HG02840 (cell line): ENCODE measurements around the gene LENG9.
"Not testable (repeated sequence)": the region's sequence is repeated elsewhere in the genome, so short reads cannot be mapped to it uniquely, and the experiment has no call there.

Experiments used
- ATAC-seq: cut with Tn5 transposase; IDR thresholded peaks from one replicate; pipeline ENCODE4 v1.9.1; 2021; ENCODE audit warnings: mild to moderate bottlenecking, moderate library complexity, moderate number of reproducible peaks; ENCODE audit not compliant: unreplicated experiment, low FRiP score

LENG9 gene

DNA sequence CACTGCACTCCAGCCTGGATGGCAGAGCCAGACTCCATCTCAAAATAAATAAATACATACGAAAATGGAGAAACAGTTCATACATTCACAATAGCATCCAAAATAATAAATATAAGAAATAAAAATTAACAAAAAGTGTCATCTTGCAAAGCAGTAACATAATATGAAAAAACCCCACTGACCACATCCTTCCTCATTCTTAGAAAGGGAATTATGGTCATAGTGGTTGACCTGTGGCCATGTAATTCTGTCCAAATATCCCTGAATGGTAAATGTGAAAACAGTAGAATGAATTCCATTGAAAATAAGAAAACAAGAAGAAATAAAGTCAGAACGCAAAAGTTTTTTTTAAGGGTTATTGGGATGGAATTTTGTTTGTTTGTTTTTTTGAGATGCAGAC, 16.5 kb upstream of the LENG9 start:
- ATAC-seq = no peak

DNA sequence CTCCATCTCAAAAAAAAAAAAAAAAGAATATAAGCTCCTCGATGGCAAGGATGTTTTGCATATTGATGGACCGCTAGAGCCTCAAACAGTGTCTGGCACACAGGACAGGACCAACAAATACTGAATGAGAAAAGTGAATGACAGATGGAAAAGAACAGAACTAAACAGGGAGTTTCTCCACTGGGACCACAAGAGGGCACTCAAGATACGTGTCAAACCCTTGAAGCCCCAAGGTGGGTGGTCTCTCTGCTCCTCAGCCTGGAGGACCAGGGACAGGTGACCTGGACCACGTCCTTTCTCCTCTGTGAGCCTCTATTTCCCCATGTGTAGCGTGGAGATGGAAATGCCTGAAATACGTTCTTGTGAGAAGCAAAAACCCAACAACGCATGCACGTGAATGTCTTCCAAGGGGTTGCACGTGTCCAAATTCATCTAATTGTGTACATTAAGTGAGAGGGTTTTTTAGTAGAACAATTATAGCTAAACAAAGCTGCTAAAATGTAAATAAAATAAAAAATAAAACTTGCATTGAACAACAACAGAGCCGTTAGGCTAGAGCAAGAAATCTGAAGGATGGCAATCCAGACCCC, 15.2 kb upstream of the LENG9 start:
- ATAC-seq = no peak

DNA sequence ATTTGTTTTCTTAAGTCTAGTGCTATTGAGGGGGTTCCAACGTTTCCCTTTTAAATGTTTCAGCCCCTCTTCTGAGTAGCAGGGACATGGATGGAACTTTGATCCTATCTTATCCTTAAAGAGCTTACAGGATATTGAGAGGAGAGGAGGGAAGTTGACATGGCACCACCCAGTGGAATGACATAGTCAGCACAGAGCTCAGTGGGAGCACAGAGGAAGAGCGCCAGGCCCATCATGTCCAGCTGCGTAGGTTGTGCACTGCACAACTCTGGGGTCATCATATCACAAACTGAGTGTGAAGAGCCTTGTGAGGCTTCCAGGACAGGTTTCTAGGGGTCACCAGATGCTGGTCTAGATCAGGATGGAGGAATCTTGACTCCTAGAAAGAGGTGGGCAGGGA, 14.1 kb upstream of the LENG9 start:
- ATAC-seq = no peak

DNA sequence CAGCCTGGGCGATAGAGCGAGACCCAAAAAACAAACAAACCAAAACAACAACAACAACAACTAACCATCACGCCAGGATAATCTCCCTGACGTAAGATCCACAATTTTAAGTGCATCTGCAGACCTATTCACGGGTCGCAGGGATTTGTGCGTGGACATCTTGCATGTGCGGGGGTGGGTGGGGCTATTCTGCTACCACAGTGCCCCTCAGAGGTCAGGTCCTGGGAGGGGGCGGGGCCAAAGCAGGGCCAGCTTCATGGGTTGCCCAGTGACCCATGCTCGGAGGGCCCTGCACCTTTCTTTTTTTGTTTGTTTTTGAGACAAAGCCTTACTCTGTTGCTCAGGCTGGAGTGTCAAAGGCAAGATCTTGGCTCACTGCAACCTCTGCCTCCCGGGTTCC, 12.1 kb upstream of the LENG9 start:
- no peak for ATAC-seq

DNA sequence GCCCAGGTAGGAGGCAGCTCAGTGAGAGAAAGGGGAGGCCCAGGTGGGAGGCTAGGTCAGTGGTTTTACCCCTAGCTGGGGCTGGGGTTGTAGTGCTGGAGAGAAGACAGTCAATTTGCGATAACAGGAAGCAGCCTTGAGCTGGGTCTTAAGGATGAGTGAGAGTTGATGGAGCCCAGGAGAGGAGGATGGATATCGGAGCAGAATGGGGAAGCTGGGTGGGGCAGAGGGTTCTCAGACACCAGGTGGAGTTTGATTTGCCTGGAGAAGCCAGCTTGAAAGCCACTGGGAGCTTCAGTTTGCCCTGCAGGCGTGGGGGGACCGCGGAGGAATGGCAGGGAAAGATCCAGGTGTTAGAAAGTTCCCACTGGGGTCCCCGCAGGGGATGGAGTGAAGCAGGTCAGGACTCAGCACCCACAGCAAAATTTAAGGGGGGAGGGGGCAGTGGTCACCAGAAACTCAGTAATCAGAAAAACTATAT, 10.4 kb upstream of the LENG9 start:
- ATAC-seq = no peak

DNA sequence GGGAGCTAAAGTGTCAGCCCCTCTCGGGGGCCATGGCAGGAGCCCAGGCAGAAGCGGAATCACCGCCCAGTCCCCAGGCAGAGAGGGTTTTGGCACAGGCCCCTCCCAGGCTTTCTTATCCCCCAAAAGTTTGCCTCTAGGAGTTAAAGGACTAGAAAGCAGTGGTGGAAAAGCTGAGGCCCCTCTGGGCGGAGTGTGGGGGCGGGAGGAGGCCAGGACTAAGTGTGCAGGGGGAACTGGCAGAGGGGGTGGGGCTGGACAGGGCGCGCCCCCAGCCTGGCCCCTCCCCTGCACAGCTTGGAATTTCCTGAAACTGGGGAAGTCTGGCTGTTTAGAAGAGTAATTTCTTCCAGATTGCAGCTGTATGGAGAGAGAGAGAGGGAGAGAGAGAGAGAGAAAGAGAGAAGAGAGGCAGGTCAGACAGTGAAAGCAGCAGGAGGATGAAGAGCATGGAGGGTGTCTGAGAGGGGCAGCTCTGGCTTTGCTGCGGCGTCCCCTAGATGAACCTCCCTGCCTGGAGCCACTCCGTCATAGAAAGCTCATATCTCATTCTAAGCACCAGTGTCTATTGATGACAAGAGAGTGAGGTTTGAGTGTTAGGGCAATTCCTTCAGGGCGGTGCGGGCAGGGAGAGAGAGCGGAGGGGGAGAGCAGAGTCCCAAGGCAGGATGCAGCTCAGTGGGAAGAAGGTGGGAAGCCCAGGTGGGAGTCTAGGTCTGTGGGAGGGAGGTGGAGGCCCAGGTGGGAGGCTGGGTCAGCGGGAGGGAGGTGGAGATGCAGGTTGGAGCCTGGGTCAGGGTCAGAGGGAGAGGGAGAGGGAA, 9.7 kb upstream of the LENG9 start, which contains the start of gene CDC42EP5:
TSS of gene CDC42EP5 (minus strand) at position 226 of the 821 bp plus-strand sequence. CDS start 7,749 bp downstream, outside the sequence.
- no peak for ATAC-seq

DNA sequence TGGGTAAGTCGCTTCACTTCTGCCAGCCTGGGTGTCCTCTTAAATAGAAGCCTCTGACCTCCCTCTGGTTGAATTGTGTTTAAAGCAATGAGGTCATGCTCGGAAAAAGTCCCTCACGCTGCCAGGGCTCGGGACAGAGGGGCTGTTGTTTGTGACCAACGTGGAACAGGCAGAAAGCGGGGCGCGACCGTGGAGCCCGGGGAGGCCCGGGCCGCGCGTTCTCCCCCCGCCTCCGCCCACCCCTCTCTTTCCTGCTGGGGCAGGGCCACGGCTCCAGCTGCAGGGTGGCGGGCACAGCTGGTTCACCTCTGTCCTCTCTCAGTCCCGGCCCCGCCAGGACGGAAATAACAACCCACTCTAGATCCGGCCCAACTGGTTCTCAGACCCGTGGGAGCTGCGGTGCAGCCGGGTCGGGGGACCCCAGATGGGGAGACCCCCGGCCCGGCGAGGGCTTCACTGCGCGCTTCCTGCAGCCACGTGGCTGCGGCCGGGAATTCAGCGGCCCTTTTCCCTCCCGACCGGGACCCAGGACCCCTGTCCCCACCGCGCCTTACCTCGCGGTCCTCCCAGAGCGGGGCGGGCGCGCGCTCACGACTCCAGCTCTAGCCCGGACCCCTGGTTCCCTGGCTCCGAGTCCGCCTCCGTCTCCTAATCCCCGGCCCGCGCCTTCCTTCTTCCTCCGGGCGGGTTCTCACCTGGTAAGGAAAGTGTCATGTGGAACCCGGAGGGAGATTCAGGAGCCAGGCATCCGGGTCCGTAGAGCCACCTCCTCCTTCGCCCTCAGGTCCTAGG, 7.6 kb upstream of the LENG9 start:
- no peak for ATAC-seq

DNA sequence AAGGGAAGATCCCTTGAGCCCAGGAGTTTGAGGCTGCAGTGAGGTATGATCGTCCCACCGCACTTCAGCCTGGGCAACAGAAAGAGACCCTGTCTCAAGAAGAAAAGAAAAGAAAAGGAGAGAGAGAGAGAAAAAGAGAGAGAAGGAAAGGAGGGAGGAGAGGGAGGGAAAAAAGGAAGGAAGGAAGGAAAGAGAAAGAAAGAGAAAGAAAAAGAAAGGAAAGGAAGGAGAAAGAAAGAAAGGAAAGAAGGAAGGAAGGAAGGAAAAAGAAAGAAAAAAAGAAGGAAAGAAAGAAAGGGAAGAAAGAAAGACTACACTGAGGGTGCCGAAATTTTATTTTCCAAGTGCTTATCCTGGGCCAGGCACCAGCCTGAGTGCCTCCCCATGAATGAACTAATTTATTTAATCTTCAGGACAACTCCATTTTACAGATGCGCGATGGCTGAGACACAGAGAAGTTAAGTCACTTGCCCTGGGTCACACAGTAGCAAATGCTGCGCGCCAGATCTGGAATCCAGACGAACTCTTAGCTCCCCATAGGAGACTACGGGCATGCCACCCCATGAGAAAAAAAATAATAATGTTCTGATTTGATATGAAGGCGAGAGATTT, 6.8 kb upstream of the LENG9 start:
- no peak for ATAC-seq

DNA sequence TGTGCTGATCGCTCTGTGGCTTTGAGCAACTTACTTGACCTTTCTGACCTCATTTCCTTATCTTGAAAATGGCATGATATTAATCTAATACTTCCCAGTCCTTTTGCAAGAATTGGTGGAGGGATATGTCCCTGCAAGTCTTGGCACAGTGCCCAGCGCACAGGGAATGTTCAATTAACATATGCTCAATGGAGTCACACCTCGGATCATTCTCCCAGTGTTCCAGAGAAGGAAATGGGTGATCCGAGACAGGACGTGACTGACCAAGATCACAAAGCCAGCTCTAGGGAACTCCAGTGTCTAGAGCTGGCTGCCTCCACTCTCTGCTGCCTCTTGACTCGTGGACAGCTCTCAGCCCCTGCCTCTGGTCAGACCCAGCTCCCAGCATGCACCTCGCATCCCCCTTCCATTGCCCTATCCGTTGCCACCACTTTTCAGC, 5.9 kb upstream of the LENG9 start:
- no peak for ATAC-seq

DNA sequence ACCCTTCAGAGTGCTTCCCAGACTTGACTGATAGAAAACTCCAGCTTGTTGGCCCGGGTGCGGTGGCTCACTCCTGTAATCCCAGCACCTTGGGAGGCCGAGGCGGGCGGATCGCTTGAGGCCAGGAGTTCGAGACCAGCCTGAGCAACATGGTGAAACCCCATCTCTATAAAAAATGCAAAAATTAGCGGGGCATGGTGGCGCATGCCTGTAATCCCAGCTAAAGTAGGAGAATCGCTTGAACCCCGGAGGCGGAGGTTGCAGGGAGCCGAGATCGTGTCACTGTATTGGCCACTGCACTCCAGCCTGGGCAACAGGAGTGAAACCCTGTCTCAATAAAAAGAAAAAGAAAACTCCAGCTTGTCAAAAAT, 2.5 kb upstream of the LENG9 start:
- ATAC-seq = not testable (repeated sequence)

DNA sequence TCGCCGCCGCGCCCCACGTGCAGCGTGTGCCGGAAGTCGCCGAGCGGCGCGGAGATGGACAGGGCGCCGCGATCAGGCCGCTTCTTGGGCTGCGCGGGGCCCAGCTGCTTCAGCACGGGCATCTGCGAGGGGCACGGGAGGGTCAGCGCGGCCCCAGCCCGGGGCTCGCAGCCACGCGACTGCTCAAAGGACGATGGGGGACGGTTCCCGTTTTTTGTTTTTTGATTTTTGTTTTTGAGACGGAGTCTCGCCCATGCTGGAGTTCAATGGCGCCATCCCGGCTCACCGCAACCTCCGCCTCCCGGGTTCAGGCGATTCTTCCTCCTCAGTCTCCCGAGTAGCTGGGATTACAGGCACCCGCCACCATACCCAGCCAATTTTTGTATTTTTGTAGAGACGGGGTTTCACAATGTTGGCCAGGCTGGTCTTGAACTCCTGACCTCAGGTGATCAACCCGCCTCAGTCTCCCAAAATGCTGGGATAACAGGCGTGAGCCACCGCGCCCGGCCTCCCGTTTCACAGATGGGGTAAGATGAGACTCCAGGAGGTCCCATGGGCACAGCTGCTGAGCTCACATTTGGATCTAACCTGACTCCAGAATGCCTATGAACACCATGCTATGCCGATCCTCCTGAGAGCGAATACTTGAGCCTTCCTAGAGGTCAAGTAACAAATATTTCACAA, 2.0 kb upstream of the LENG9 start:
- ATAC-seq = no peak

DNA sequence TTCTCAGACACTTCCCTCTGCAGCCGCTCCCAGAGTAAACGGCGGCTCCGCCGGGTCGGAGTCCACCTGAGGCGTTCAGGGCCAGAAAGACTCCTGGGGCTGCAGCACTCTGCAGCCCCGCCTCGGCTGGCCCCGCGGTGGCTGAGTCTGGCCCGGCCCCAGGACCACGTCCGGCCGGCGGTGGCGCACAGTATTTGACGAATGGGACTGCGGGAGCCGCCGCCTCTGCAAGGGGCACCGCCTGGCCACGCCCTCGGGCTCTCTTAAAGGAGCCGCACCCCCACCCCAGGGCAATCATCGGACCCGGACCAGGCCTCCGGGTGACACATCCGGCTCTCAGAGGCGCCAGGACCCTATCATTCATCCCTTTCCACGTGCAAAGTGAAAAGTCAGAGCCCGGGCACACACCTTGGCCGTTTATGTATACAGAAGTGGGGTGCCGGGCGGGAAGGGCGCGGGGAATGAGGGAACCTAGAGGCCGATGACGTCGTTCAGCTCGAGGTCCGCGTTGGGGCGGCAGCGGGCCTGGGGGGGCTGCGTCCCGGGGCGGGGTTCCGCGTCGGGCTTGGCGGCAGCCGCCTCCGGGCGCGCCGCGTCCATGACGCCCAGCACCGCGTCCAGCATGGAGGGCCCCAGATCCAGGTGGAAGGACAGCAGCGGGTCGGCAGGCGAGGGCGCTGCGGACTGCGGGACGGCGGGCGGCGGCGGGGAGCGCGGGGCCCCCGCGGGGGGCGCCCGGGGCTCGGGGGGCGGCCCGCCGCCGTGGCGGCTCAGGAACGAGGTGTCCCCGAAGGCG, 1.2 kb upstream of the LENG9 start:
- ATAC-seq = peak; percentile 30

DNA sequence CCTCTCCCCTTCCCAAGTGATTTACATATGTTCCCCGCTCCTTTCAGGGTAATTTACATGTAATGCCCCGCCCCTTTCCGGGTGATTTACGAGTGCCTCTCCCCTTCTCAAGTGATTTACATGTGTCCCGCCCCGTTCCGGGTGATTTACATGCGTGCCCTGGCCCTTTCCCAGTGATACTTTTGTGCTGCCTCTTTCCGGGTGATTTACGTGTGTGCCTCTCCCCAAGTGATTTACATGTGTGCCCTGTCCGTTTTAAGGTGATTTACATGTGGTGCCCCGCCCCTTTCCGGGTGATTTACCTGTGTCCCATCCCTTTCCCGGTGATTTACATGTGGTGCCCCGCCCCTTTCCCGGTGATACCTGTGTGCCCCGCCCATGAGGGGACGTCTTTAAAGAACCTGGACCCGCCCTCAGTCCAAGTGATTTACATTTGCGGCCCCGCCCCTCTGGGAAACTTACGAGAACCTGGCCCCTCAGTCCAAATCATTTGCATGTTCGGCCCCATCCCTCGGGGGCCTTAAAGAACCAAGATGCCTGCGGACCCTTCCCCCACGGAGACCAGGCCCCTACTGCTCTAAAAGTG, 559 bp upstream of the LENG9 start:
- ATAC-seq = peak; percentile 47

DNA sequence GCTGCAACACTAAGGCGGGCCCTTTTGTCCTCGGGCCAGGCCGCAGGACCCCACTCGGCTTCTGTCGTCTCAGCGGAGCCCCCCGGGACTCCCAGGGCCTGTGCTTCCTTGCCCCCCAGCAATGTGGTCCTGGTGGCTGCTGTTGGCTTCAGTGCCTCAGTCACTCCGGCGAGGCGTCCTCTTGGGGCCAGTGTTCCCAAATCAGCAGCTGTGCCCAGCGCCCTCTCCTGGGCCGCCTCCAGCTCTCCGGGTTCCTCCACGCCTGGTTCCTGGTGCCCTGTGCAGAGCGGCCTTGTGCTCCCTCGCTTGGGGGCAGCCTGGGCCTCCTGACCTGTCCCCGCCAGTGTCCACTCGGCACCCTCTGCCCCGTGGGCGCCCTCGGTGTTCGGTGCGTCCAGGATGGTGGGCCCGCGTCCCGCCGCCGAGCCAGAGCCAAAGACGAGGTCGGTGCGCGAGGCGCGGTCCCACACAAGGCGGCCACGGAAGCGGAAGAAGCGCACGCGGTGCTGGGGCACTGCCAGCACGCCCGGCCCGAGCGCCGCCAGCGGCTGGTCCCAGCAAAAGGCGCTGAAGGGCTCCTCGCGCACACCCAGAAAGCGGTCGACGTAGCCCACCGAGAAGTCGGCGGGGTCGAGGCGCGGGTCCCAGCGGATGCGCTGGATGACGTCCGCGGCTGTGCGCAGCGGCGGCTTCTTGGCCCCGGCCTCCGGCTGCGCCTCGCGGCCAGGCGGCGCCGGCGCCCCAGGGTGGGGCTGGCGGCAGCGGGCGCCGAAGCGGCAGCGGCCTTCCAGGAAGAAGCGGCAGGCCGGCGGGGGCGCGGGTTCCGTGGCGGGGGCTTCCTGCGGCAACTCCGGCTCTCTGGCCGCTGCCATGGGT, 685 bp downstream of the LENG9 start:
- ATAC-seq = peak; percentile 10

DNA sequence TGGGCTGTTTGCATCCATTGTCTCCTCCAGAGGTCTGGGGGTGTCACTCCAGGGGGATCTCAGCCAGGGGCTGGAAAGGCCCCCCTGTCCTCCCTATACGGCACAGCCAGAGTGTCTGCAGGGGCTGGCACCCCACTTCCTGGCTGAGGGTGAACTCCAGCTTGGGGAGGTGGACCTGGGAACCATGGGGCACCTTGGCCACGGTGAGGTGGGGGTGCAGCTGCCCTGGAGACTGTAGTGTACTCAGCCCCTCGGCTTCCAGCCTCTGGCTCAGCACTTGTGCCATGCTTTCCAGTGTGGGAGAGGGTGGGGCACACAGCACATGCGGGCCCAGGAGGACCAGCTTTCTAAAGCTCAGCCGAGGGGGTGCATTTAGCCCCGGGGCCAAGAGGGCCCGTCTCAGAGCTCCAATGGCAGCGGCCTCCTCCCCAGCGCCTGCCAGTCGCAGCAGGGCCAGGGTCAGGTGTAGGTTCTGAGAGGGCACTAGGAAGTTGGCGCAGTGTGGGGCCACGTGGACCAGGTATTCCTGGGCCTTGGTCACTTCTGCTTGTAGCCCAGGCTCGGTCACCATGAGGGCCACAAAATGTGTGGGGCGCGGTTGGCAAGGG, 1.4 kb downstream of the LENG9 start:
- ATAC-seq = no peak

DNA sequence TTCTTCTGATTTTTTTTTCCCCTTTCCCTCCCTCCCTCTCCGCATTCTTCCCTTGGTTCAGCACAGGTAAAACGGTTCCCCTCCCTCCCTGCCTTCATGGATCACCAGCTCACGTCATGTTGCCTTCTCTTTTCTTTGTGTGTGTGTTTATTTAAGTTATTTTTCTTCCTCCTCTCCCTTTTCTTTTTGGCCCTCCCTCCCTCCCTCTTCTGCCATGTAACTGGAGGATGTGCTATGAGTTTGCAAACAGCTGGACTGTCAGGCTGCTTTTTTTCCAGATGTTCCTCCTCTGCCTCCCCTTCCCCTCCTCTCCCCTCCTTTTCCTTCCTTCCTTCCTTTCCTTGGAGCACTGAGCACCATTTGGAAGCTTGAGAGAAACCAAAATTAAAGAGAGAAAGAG, 2.0 kb downstream of the LENG9 start:
- ATAC-seq = no peak

DNA sequence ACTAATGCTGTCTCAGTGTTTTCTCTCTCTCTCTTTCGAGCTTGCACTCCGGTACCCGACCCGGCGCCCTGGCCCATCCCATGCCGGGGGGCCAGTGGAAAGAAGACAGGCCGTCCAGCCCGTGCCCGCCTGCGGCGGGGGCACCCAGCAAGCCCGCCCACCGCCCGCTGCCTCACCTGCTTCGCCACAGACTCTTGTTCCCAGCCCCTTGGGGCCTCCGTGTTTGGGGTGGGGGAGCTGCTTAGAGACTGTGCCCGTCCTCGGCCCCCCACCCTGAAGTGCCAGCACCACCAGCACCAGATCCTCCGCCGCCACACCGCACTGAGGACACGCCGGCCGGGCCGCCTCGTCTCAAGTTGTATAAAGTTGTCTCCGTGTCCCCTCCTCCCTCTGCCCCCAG, 2.4 kb downstream of the LENG9 start:
- no peak for ATAC-seq
